NCI-H1105 (cell line): ENCODE results near the gene OTUB2.
A peak's percentile ranks its signal among the peaks of the same experiment; 100 is the strongest.
"Not testable (repeated sequence)": the region's sequence is repeated elsewhere in the genome, so short reads cannot be mapped to it uniquely, and the experiment has no call there.

ENCODE experiments used
- DNase-seq: peaks from one replicate; lab custom pipeline; 2025; lab: John Stamatoyannopoulos, UW

Gene OTUB2

GRCh38 chr14:94058128-94058673 is 32.1 kb downstream of the OTUB2 start:
- no peak for DNase-seq

- DNase-seq = no peak
These were observed 32.6 kb downstream of the OTUB2 start for GRCh38 chr14:94058674-94059138.

DNA sequence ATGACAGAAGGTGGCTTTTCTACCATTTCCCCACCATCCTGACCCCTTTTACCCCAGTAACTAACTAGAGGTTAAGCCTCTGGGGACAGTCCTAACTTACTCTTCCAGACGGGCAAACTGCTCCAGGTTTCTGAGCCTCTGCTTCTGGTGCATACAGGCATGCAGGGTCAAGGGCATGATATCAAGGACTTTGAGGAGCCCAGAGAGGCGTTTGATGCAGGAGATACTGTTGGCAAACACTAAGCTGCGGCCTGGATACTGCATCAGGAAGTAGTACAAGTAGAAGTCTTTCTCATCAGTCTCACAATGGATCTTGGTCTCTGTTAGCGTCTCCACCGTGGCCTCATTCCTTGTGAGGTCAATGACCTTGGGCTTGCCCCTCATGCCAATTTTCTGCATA is 33.9 kb downstream of the OTUB2 start:
- DNase-seq = no peak

DNA sequence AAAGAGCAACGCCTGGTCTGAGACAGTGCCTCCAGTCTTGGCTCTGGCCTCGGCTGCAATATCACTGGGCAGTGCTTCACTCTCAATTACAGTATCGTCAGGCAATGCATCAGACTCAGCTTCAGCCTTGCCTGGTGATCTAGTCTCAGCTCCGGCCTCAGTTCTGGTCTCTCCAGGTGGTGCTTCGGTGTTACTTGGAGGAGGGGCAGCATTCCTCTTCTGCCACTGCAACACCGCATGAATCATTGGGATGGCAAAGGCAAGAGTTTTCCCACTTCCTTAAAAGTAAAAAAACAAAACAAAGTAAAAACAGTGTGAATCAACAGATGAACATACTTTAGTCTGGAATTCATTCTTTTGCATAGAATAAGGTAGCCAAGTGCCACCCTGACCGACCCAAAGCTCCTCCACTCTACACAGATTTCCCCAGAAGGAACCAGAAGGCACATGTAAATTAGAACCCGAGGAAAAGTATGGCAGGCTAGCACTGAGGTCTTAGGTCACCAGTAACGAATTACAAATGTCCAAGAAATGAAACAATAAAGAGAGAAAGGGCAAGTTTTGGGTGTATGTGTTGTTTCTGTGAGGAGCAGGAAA is 36.3 kb downstream of the OTUB2 start:
- no peak for DNase-seq

- no peak for DNase-seq
These were observed 40.0 kb downstream of the OTUB2 start for GRCh38 chr14:94066089-94066676.

GRCh38 chr14:94072076-94072475 is 45.9 kb downstream of the OTUB2 start:
- not testable (repeated sequence) for DNase-seq

DNA sequence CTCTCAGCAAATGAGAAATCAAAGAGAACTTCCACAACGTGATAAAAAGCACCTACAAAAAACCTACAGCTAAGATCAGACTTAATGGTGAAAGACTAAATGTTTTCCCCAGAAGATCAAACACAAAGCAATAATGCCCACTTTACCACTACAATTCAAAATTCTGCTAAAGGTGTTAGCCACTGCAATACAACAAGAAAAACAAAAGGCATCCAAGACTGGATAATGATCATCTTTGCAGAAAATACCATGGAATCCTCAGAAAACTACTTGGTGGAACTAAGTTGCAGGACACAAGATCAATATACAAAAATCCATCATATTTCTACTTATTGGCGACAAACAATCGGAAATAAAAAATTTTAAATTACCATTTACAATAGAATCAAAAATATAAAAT is 48.4 kb downstream of the OTUB2 start:
- no peak for DNase-seq

- DNase-seq = no peak
These were observed 48.9 kb downstream of the OTUB2 start for GRCh38 chr14:94075008-94075407.

GRCh38 chr14:94077111-94077821 is 51.1 kb downstream of the OTUB2 start:
- no peak for DNase-seq

DNA sequence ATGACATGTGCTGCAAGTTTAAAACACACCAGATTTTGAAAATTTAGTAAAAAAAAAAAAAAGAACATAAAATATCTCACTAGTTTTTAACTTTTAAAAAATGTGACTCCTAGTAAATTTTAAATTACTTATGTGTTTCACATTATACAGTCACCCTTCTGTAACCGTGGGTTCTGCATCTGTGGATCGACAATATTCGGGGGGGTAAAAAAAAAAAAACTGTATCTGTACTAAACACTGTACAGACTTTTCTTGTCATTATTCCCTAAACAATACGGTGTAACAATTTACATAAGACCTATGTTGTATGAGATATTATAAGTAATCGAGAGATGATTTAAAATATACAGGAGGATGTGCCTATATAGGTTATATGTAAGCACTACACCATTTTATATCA is 51.7 kb downstream of the OTUB2 start:
- no peak for DNase-seq

DNA sequence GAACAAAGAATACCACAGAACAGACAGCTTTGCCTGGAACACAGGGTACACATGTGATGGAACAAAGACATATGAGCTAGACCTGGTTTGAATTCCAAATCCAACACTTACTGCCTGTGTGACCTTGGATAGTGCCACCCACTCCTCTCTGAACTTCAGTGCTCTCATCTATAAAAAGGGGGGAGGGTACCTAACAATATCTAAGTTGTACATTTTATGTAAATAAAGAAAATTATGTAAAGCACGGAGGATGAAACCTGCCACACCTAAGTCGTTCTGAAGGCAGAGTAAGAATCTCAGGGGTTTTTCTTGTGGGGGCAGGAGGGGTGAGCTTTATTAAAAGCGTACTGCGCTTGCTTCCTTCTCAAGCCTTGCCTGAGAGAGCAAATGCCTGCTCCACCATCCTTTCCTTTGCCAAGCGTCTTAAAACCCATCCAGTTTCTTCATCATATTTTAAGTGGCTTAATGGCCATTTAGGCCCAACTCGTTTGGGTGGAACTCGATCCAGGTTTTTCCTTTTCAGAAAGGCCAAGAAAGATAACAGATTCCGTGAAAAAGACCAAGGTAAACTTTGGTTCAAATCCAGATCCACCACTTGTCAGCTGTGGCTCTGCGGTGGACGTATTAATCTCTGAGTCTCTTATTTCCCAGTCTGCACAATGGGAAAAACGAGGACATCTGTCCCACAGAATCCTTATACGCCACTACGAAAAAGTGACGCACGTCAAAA is 53.9 kb downstream of the OTUB2 start:
- DNase-seq = no peak

DNA sequence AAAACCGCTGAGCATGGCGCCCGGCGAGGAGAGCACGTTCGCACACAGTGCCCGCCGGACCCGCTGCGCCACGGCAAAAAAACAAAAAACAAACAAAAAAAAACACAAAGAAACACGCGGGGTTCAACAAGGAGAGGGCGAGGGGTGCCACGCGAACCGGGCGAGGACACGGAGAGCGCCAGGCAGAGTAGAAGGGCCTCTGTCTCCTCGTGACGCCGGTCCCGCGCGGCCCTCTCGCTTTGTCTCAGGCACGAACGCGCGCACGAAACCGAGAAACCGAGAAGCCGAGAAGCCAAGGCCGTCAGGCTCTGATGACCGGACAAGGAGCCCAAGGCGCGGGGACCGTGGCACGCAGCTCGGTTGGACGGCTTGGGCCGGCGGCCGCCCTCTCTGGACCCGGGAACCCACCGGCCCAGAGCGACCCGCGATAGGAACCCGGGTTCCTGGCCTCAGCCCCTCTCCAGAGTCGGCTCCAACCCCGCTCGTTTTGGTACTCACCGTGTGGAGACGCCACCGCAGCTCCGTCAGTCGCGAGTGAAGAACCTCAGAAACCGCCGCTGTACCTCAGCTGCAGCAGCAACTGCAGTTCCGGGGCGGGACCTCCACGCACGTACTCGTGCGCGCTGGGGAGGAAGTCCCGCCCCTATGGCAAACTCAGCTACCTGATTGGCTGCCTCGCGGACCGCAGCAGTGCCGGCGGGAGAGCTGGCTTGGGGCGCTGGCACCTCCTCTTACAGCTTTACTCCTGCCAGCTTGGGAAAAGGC is 54.7 kb downstream of the OTUB2 start, which contains the start of the genes DDX24 and IFI27L1:
DDX24 (minus strand) TSS at position 582 of the 765 bp plus-strand sequence. CDS start 1,460 bp downstream, outside the sequence.
IFI27L1 (plus strand) TSS at position 690 of the 765 bp plus-strand sequence. CDS start 15,628 bp downstream, outside the sequence.
- DNase-seq = peak; percentile 92

- DNase-seq = peak; percentile 37
These were observed 55.3 kb downstream of the OTUB2 start for GRCh38 chr14:94081386-94081820.

DNA sequence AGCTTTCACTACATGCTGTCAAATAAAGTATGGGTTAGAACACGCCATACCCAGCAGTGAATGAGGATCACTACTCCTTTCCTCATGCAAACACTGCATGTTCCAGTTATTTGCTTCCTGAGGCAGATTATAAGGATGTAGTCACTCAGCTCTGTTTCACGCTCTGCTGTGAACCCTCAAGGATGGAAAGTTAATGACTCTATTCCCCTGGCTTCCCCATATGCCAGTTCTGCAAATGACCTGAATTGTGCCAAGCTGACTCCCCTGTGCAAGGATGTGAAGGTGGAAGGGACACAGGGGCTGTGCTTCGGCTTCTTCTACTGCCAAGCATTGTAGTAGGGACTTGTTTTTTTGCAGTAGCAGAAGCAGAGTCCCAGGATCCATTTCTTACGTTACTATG is 61.8 kb downstream of the OTUB2 start:
- no peak for DNase-seq

- no peak for DNase-seq
These were observed 62.4 kb downstream of the OTUB2 start for GRCh38 chr14:94088516-94088915.

DNA sequence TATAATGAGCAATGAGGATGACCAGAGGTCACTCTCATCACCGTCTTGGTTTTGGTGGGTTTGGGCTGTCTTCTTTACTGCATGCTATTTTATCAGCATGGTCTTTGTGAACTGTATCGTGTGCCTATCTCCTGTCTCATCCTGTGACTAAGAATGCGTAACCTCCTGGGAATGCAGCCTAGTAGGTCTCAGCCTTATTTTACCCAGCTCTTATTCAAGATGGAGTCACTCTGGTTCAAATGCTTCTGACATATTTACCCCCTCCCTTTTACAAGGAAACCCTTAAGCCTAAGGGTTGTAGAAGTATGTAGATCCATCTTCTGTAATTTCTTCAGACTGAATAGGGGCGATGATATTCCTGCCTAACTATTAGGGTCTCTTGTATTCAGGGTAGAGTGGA is 63.3 kb downstream of the OTUB2 start:
- no peak for DNase-seq

GRCh38 chr14:94093418-94093817 is 67.3 kb downstream of the OTUB2 start:
- no peak for DNase-seq

- no peak for DNase-seq
These were observed 71.0 kb downstream of the OTUB2 start for GRCh38 chr14:94097091-94097490.
